OCI-LY7 (cell line): Measurements from ENCODE around the gene KRT83.

ENCODE experiments used
- CTCF ChIP-seq: fragments of 200-600 bp; sonication (generic); conservative IDR thresholded peaks from 2 replicates; pipeline ENCODE4 v1.5.1; 2014; ENCODE audit warnings: mild to moderate bottlenecking, antibody characterized with exemption, low read length, moderate library complexity, mixed read lengths
- EZH2phosphoT487 ChIP-seq: fragments of 200-600 bp; sonication (generic); IDR thresholded peaks from 2 replicates; pipeline ENCODE4 v1.6.1; 2018; ENCODE audit warnings: low read depth, borderline replicate concordance, mild to moderate bottlenecking, mixed run types, antibody characterized with exemption, low read length, moderate library complexity, mixed read lengths

- no peak for TF ChIP-seq CTCF
- TF ChIP-seq EZH2phosphoT487: no peak
Measured at GRCh38 chr12:52311285-52311648, 9.9 kb downstream of the KRT83 start.
